Activated CD4-positive, alpha-beta memory T cell treated with anti-CD3 and anti-CD28 coated beads, Interleukin-2, amount 10 ng/mL, durations not matched to agents 7 days and 5 days (primary cell): ENCODE data around the gene STAM. TPM values are rescaled to one million over a fixed set of nuclear protein-coding genes. Genes with fewer than 3 reads are reported as not detected.

Source experiments
- CTCF ChIA-PET: fragments of 350-600 bp; sonication (Branson Sonifier 250); formaldehyde crosslinking; loops from one replicate; lab custom pipeline; 2021; ENCODE audit warnings: antibody characterized with exemption, inconsistent platforms; lab: Charles Lee
- POLR2A ChIA-PET: fragments of 350-600 bp; sonication (Branson Sonifier 250); formaldehyde crosslinking; loops from one replicate; lab custom pipeline; 2021; ENCODE audit warnings: antibody characterized with exemption; lab: Charles Lee
- DNase-seq: peaks from one replicate; pipeline ENCODE4 v3.0.0-alpha.2; 2020
- H3K27ac Mint-ChIP-seq: one replicate; pipeline ENCODE4 v1.8.0; 2021; ENCODE audit warnings: mild to moderate bottlenecking, mixed read lengths
- H3K27me3 Mint-ChIP-seq: one replicate; pipeline ENCODE4 v1.8.0; 2021; ENCODE audit warnings: mixed read lengths
- H3K36me3 Mint-ChIP-seq: one replicate; pipeline ENCODE4 v1.8.0; 2021; ENCODE audit warnings: low read depth, mixed read lengths
- H3K4me1 Mint-ChIP-seq: one replicate; pipeline ENCODE4 v1.8.0; 2021; ENCODE audit warnings: mixed read lengths
- H3K4me3 Mint-ChIP-seq: one replicate; pipeline ENCODE4 v1.8.0; 2021; ENCODE audit warnings: mild to moderate bottlenecking, mixed read lengths
- H3K9me3 Mint-ChIP-seq: one replicate; pipeline ENCODE4 v1.8.0; 2021; ENCODE audit warnings: mixed read lengths
- total RNA-seq, 2 experiments: library from RNA; stranded (reverse); gene quantifications; one replicate each; pipeline ENCODE4 v1.2.3, GENCODE V29; 2021

STAM gene
- total RNA-seq, 2 experiments from 2014 or later, result 39.8 to 39.9 TPM

- H3K36me3 Mint-ChIP-seq, result peaks cover 50% of the 10 kb centered on the region
- POLR2A ChIA-PET, result interaction anchor here (0.7 to 3.3 kb wide), 2 partner anchors 11 to 40 kb away, joined by 4 to 17 read pairs; partner anchors contain the start of gene STAM
- peaks cover 42% of the 10 kb centered on the region for H3K4me1 Mint-ChIP-seq
- H3K9me3 Mint-ChIP-seq, result no peaks in the 10 kb centered on the region
- peak overlapping the region; percentile 64 for H3K27ac Mint-ChIP-seq
- CTCF ChIA-PET, result no interaction called here
- H3K4me3 Mint-ChIP-seq, result no peak overlapping the region
- DNase-seq, result peak; percentile 26
- H3K27me3 Mint-ChIP-seq, result no peaks in the 10 kb centered on the region
These were observed 41.4 kb downstream of the STAM start for GRCh38 chr10:17685233-17685840.

GRCh38 chr10:17687117-17687831 is 43.3 kb downstream of the STAM start:
- POLR2A ChIA-PET, result interaction anchor here (1.4 to 2.2 kb wide), 3 partner anchors 11 to 43 kb away, joined by 4 to 10 read pairs (median 4); partner anchors contain the start of gene STAM
- H3K9me3 Mint-ChIP-seq, result no peaks in the 10 kb centered on the region

GRCh38 chr10:17689137-17689536 is 45.2 kb downstream of the STAM start:
- H3K27ac Mint-ChIP-seq, result no peak overlapping the region
- no peak overlapping the region for H3K4me3 Mint-ChIP-seq
- peaks cover 15% of the 10 kb centered on the region for H3K4me1 Mint-ChIP-seq
- DNase-seq, result no peak
- POLR2A ChIA-PET, result interaction anchor here (2.5 kb wide), 1 partner anchor 45 kb away, joined by 9 read pairs; the partner anchor contains the start of gene STAM
- H3K27me3 Mint-ChIP-seq, result no peaks in the 10 kb centered on the region
- no peaks in the 10 kb centered on the region for H3K9me3 Mint-ChIP-seq
- CTCF ChIA-PET, result no interaction called here
- H3K36me3 Mint-ChIP-seq, result peaks cover 50% of the 10 kb centered on the region

More at GRCh38 chr10:17687117-17687831, 43.3 kb downstream of the STAM start:
- peaks cover 50% of the 10 kb centered on the region for H3K36me3 Mint-ChIP-seq
- DNase-seq, result no peak
- CTCF ChIA-PET, result interaction anchor here (0.7 kb wide), 1 partner anchor 13 kb away, joined by 3 read pairs; no protein-coding TSS in a partner anchor
- H3K4me3 Mint-ChIP-seq, result no peak overlapping the region
- no peaks in the 10 kb centered on the region for H3K27me3 Mint-ChIP-seq
- H3K27ac Mint-ChIP-seq, result no peak overlapping the region
- H3K4me1 Mint-ChIP-seq, result peaks cover 31% of the 10 kb centered on the region

GRCh38 chr10:17693009-17693408 is 49.1 kb downstream of the STAM start:
- peaks cover 45% of the 10 kb centered on the region for H3K36me3 Mint-ChIP-seq
- no peaks in the 10 kb centered on the region for H3K27me3 Mint-ChIP-seq
- ChIA-PET CTCF (no interaction called here), POLR2A (no interaction called here)
- peaks cover 7% of the 10 kb centered on the region for H3K4me1 Mint-ChIP-seq
- H3K27ac Mint-ChIP-seq, result no peak overlapping the region
- no peaks in the 10 kb centered on the region for H3K9me3 Mint-ChIP-seq
- no peak overlapping the region for H3K4me3 Mint-ChIP-seq
- no peak for DNase-seq

GRCh38 chr10:17698696-17699095 is 54.7 kb downstream of the STAM start:
- Mint-ChIP-seq H3K36me3 (peaks cover 50% of the 10 kb centered on the region), H3K27ac (no peak overlapping the region), H3K4me3 (no peak overlapping the region), H3K27me3 (no peaks in the 10 kb centered on the region), H3K9me3 (no peaks in the 10 kb centered on the region), H3K4me1 (peaks cover 6% of the 10 kb centered on the region)
- no peak for DNase-seq
- CTCF ChIA-PET, result no interaction called here
- POLR2A ChIA-PET, result interaction anchor here (1.3 to 2.5 kb wide), 3 partner anchors 8 to 54 kb away, joined by 4 to 11 read pairs (median 4); partner anchors contain the start of gene STAM

- CTCF ChIA-PET, result no interaction called here
- H3K27me3 Mint-ChIP-seq, result no peaks in the 10 kb centered on the region
- DNase-seq, result no peak
- POLR2A ChIA-PET, result no interaction called here
- H3K4me3 Mint-ChIP-seq, result no peak overlapping the region
- peaks cover 4% of the 10 kb centered on the region for H3K4me1 Mint-ChIP-seq
- no peak overlapping the region for H3K27ac Mint-ChIP-seq
- no peaks in the 10 kb centered on the region for H3K9me3 Mint-ChIP-seq
- peaks cover 51% of the 10 kb centered on the region for H3K36me3 Mint-ChIP-seq
These were observed 57.4 kb downstream of the STAM start for GRCh38 chr10:17701301-17701700.

- POLR2A ChIA-PET, result no interaction called here
- DNase-seq, result no peak
- H3K4me3 Mint-ChIP-seq, result no peak overlapping the region
- H3K36me3 Mint-ChIP-seq, result peaks cover 37% of the 10 kb centered on the region
- no peaks in the 10 kb centered on the region for H3K4me1 Mint-ChIP-seq
- no peak overlapping the region for H3K27ac Mint-ChIP-seq
- no peaks in the 10 kb centered on the region for H3K9me3 Mint-ChIP-seq
- no peaks in the 10 kb centered on the region for H3K27me3 Mint-ChIP-seq
- CTCF ChIA-PET, result no interaction called here
These were observed 59.8 kb downstream of the STAM start for GRCh38 chr10:17703706-17704105.

- Mint-ChIP-seq H3K36me3 (peaks cover 45% of the 10 kb centered on the region), H3K4me1 (no peaks in the 10 kb centered on the region), H3K27me3 (no peaks in the 10 kb centered on the region), H3K27ac (no peak overlapping the region), H3K9me3 (no peaks in the 10 kb centered on the region), H3K4me3 (no peak overlapping the region)
- no peak for DNase-seq
- POLR2A ChIA-PET, result interaction anchor here (1.7 kb wide), 1 partner anchor 64 kb away, joined by 3 read pairs; no protein-coding TSS in a partner anchor
- CTCF ChIA-PET, result interaction anchor here (0.8 kb wide), 1 partner anchor 65 kb away, joined by 3 read pairs; the partner anchor contains the start of gene STAM
These were observed 64.9 kb downstream of the STAM start for GRCh38 chr10:17708821-17709220.

GRCh38 chr10:17709492-17709891 is 65.5 kb downstream of the STAM start:
- POLR2A ChIA-PET, result interaction anchor here (1.7 kb wide), 1 partner anchor 65 kb away, joined by 3 read pairs; no protein-coding TSS in a partner anchor
- CTCF ChIA-PET, result interaction anchor here (0.8 to 1.1 kb wide), 2 partner anchors 10 to 66 kb away, joined by 3 read pairs; partner anchors contain the start of gene STAM
- Mint-ChIP-seq H3K27me3 (no peaks in the 10 kb centered on the region), H3K9me3 (no peaks in the 10 kb centered on the region), H3K4me1 (no peaks in the 10 kb centered on the region), H3K36me3 (peaks cover 51% of the 10 kb centered on the region), H3K27ac (no peak overlapping the region), H3K4me3 (no peak overlapping the region)
- DNase-seq, result no peak

GRCh38 chr10:17710181-17710580 is 66.2 kb downstream of the STAM start:
- CTCF ChIA-PET, result interaction anchor here (1.1 kb wide), 1 partner anchor 11 kb away, joined by 3 read pairs; no protein-coding TSS in a partner anchor
- Mint-ChIP-seq H3K27me3 (no peaks in the 10 kb centered on the region), H3K4me1 (no peaks in the 10 kb centered on the region), H3K4me3 (no peak overlapping the region), H3K9me3 (no peaks in the 10 kb centered on the region), H3K27ac (no peak overlapping the region), H3K36me3 (peaks cover 56% of the 10 kb centered on the region)
- POLR2A ChIA-PET, result interaction anchor here (1.7 kb wide), 1 partner anchor 66 kb away, joined by 3 read pairs; no protein-coding TSS in a partner anchor
- no peak for DNase-seq

- H3K36me3 Mint-ChIP-seq, result peaks cover 65% of the 10 kb centered on the region
- H3K27me3 Mint-ChIP-seq, result no peaks in the 10 kb centered on the region
- H3K9me3 Mint-ChIP-seq, result no peaks in the 10 kb centered on the region
- H3K4me1 Mint-ChIP-seq, result no peaks in the 10 kb centered on the region
- ChIA-PET CTCF (no interaction called here), POLR2A (no interaction called here)
- H3K4me3 Mint-ChIP-seq, result no peak overlapping the region
- no peak overlapping the region for H3K27ac Mint-ChIP-seq
- no peak for DNase-seq
These were observed 68.1 kb downstream of the STAM start for GRCh38 chr10:17712053-17712452.

- DNase-seq, result no peak
- H3K4me1 Mint-ChIP-seq, result no peaks in the 10 kb centered on the region
- peaks cover 68% of the 10 kb centered on the region for H3K36me3 Mint-ChIP-seq
- H3K27me3 Mint-ChIP-seq, result no peaks in the 10 kb centered on the region
- H3K4me3 Mint-ChIP-seq, result no peak overlapping the region
- CTCF ChIA-PET, result interaction anchor here (0.5 kb wide), 1 partner anchor 135 kb away, joined by 3 read pairs; no protein-coding TSS in a partner anchor
- no peak overlapping the region for H3K27ac Mint-ChIP-seq
- H3K9me3 Mint-ChIP-seq, result no peaks in the 10 kb centered on the region
- POLR2A ChIA-PET, result no interaction called here
These were observed 68.9 kb downstream of the STAM start for GRCh38 chr10:17712717-17713471.
